ENCODE measurements around the gene CDK7. TPM values are rescaled to one million over a fixed set of nuclear protein-coding genes. Genes with fewer than 3 reads are reported as not detected.
"Not testable (repeated sequence)": the region's sequence is repeated elsewhere in the genome, so short reads cannot be mapped to it uniquely, and the experiment has no call there.

The CDK7 gene
- 10 to 100 TPM; 41.5 to 47.7 (median 44.8) TPM for polyA plus RNA-seq (ENCODE audit: insufficient read length in 4 of 4)

- DNase-seq (ENCODE audit: low read depth in 4 of 4, low spot score in 3 of 4) = peak; percentile 81 to 89 (median 84)
Observed at GRCh38 chr5:69234457-69235268, at the start of gene CDK7. Gene CDK7, plus strand, starts transcription at chr5:69234886. Its CDS starts 90 bp downstream, at chr5:69234976.

- DNase-seq (ENCODE audit: low read depth in 4 of 4, low spot score in 3 of 4) = no peak
Observed at GRCh38 chr5:69187342-69187741, 47.3 kb upstream of the CDK7 start.

- no peak for DNase-seq (ENCODE audit: low read depth in 4 of 4, low spot score in 3 of 4)
Observed at GRCh38 chr5:69188811-69189161, 45.9 kb upstream of the CDK7 start.

- peak; percentile 88 to 90 (median 89) for DNase-seq (ENCODE audit: low read depth in 4 of 4, low spot score in 3 of 4)
Observed at GRCh38 chr5:69189162-69190086, 45.3 kb upstream of the CDK7 start, which contains the start of gene CENPH. Gene CENPH, plus strand, starts transcription at chr5:69189583. Its CDS starts 52 bp downstream, at chr5:69189635.

- no peak for DNase-seq (ENCODE audit: low read depth in 4 of 4, low spot score in 3 of 4)
Observed at GRCh38 chr5:69202497-69202896, 32.2 kb upstream of the CDK7 start.

GRCh38 chr5:69206528-69207190 is 28.0 kb upstream of the CDK7 start:
- no peak for DNase-seq (ENCODE audit: low read depth in 4 of 4, low spot score in 3 of 4)

- no peak for DNase-seq (ENCODE audit: low read depth in 4 of 4, low spot score in 3 of 4)
Observed at GRCh38 chr5:69209602-69210001, 25.1 kb upstream of the CDK7 start.

- no peak for DNase-seq (ENCODE audit: low read depth in 4 of 4, low spot score in 3 of 4)
Observed at GRCh38 chr5:69211200-69211599, 23.5 kb upstream of the CDK7 start.

GRCh38 chr5:69212022-69212421 is 22.7 kb upstream of the CDK7 start:
- DNase-seq (ENCODE audit: low read depth in 4 of 4, low spot score in 3 of 4) = no peak

GRCh38 chr5:69213513-69214215 is 21.0 kb upstream of the CDK7 start:
- DNase-seq (ENCODE audit: low read depth in 4 of 4, low spot score in 3 of 4) = no peak

- no peak for DNase-seq (ENCODE audit: low read depth in 4 of 4, low spot score in 3 of 4)
Observed at GRCh38 chr5:69217151-69217511, 17.6 kb upstream of the CDK7 start.

GRCh38 chr5:69217548-69218526 is 16.8 kb upstream of the CDK7 start:
- peak; percentile 88 to 91 (median 88) for DNase-seq (ENCODE audit: low read depth in 4 of 4, low spot score in 3 of 4)

- DNase-seq (ENCODE audit: low read depth in 4 of 4, low spot score in 3 of 4) = no peak
Observed at GRCh38 chr5:69219939-69220338, 14.7 kb upstream of the CDK7 start.

- not testable (repeated sequence) for DNase-seq (ENCODE audit: low read depth in 4 of 4, low spot score in 3 of 4)
Observed at GRCh38 chr5:69220371-69220770, 14.3 kb upstream of the CDK7 start.

- not testable (repeated sequence) for DNase-seq (ENCODE audit: low read depth in 4 of 4, low spot score in 3 of 4)
Observed at GRCh38 chr5:69220833-69221232, 13.9 kb upstream of the CDK7 start.

GRCh38 chr5:69224520-69224919 is 10.2 kb upstream of the CDK7 start:
- DNase-seq (ENCODE audit: low read depth in 4 of 4, low spot score in 3 of 4) = no peak

GRCh38 chr5:69225860-69226259 is 8.8 kb upstream of the CDK7 start:
- DNase-seq (ENCODE audit: low read depth in 4 of 4, low spot score in 3 of 4) = no peak

GRCh38 chr5:69230181-69230580 is 4.5 kb upstream of the CDK7 start:
- no peak for DNase-seq (ENCODE audit: low read depth in 4 of 4, low spot score in 3 of 4)

- no peak for DNase-seq (ENCODE audit: low read depth in 4 of 4, low spot score in 3 of 4)
Observed at GRCh38 chr5:69231281-69231680, 3.4 kb upstream of the CDK7 start.
